Fibroblast of lung (primary cell): ENCODE data around the gene LCLAT1. TPM values are rescaled to one million over a fixed set of nuclear protein-coding genes. Genes with fewer than 3 reads are reported as not detected.

ENCODE experiments used
- DNase-seq, 2 donors: peaks; one replicate each; pipeline versions ENCODE4 v3.0.0 to v3.0.0-alpha.2; 2010; ENCODE audit warnings: low read depth in 2 of 2
- H2AFZ ChIP-seq: 2 replicates; pipeline ENCODE4 v1.5.1; 2012; ENCODE audit warnings: low read length, control low read depth, inconsistent platforms
- H3K27ac ChIP-seq: 2 replicates; pipeline ENCODE4 v1.5.1; 2011; ENCODE audit warnings: low read length, control low read depth; ENCODE audit not compliant: insufficient read depth
- H3K27me3 ChIP-seq: 2 replicates; pipeline ENCODE4 v1.5.1; 2011; ENCODE audit warnings: mild to moderate bottlenecking, low read length; ENCODE audit not compliant: control insufficient read depth, insufficient read depth
- H3K36me3 ChIP-seq: 2 replicates; pipeline ENCODE4 v1.5.1; 2011; ENCODE audit warnings: low read length; ENCODE audit not compliant: control insufficient read depth, insufficient read depth
- H3K4me1 ChIP-seq: 2 replicates; pipeline ENCODE4 v1.5.1; 2011; ENCODE audit warnings: low read length; ENCODE audit not compliant: control insufficient read depth, insufficient read depth; ENCODE audit errors: extremely low read depth
- H3K4me2 ChIP-seq: 2 replicates; pipeline ENCODE4 v1.5.1; 2011; ENCODE audit warnings: low read length, control low read depth; ENCODE audit not compliant: insufficient read depth; ENCODE audit errors: extremely low read depth
- H3K4me3 ChIP-seq, 4 experiments: fragments of 200-600 bp in 1 of 4; sonication (generic) in 1 of 4; replicated peaks in 1 of 4; 2 replicates each; pipeline ENCODE4 v1.5.1; 2011 to 2016; ENCODE audit warnings: low read length in 4 of 4, low read depth in 3 of 4, mild to moderate bottlenecking in 3 of 4, control low read depth in 2 of 4, inconsistent platforms in 1 of 4, mixed read lengths in 1 of 4; ENCODE audit not compliant: insufficient read depth in 1 of 4; ENCODE audit errors: control extremely low read depth in 1 of 4
- H3K79me2 ChIP-seq: 2 replicates; pipeline ENCODE4 v1.5.1; 2012; ENCODE audit warnings: mild to moderate bottlenecking, low read length, inconsistent platforms; ENCODE audit not compliant: control insufficient read depth, insufficient read depth
- H3K9ac ChIP-seq: 2 replicates; pipeline ENCODE4 v1.5.1; 2011; ENCODE audit warnings: mild to moderate bottlenecking, low read length, control low read depth; ENCODE audit not compliant: insufficient read depth
- H3K9me3 ChIP-seq: 2 replicates; pipeline ENCODE4 v1.5.1; 2012; ENCODE audit warnings: low read depth, low read length; ENCODE audit not compliant: control insufficient read depth, insufficient read depth
- H4K20me1 ChIP-seq: 2 replicates; pipeline ENCODE4 v1.5.1; 2011; ENCODE audit warnings: low read length; ENCODE audit not compliant: control insufficient read depth, insufficient read depth; ENCODE audit errors: extremely low read depth
- CTCF ChIP-seq, 2 donors: IDR thresholded peaks in 1 of 2; conservative IDR thresholded peaks in 1 of 2; 1 replicate in 1 of 2; 2 replicates in 1 of 2; pipeline ENCODE4 v1.5.1; 2011 to 2012; ENCODE audit warnings: low read length in 2 of 2, control low read depth in 1 of 2, inconsistent platforms in 1 of 2, low read depth in 1 of 2, mild to moderate bottlenecking in 1 of 2
- EZH2 ChIP-seq: IDR thresholded peaks from 2 replicates; pipeline ENCODE4 v1.5.1; 2012; ENCODE audit warnings: low read length, control low read depth, mild to moderate bottlenecking; ENCODE audit errors: missing control alignments
- polyA plus RNA-seq, 2 donors: library from polyadenylated mRNA; depleted of rRNA in 1 of 2; stranded (reverse) in 1 of 2; unstranded in 1 of 2; fragments of >200 nt; gene quantifications; 2 replicates each; pipeline ENCODE4 v1.2.1, GENCODE V29; 2011 to 2012; ENCODE audit warnings: missing spikeins in 1 of 2
- total RNA-seq: library from RNA; depleted of rRNA; stranded (reverse); fragments of >200 nt; gene quantifications from 2 replicates; pipeline ENCODE4 v1.2.1, GENCODE V29; 2014

The LCLAT1 gene
- total and polyA plus RNA-seq, 2 donors (not counting 1 experiment from before 2014, with no cell fraction given): 43.3 to 45.9 TPM

DNA sequence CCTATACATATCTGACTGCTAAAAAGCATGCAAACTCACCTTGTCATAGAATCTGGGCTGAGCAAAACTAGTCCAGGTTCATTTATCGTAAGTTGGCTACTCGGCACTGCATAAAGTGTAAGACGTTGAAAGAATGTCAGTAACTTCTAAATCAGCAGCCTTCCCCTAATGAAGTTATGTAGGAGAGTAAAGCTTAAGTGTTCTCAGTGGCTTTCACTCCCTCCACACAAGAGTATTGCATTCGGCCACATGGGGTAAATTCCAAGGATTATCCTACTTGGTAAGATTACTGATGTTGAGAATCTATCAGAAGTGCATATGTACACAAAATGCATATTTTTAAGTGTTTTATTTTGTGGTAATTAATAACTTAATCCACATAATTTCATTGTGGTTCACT lies 130.1 kb downstream of the LCLAT1 start:
- Histone ChIP-seq H3K27me3 (no peaks in the 10 kb centered on the region), H3K9ac (no peak overlapping the region), H4K20me1 (no peaks in the 10 kb centered on the region), H2AFZ (no peak overlapping the region), H3K36me3 (no peaks in the 10 kb centered on the region), H3K4me2 (no peak overlapping the region), H3K79me2 (no peaks in the 10 kb centered on the region), H3K27ac (no peak overlapping the region), H3K4me3 (no peak overlapping the region), H3K4me1 (no peaks in the 10 kb centered on the region), H3K9me3 (no peaks in the 10 kb centered on the region)
- TF ChIP-seq CTCF (conservative IDR thresholded peaks at IDR 0.05 in 1 of 2, IDR thresholded peaks at IDR 0.05 in 1 of 2; ENCODE audit: low read depth in 1 of 2, low read length in 2 of 2) (no peak), EZH2 (no peak)
- no peak for DNase-seq

DNA sequence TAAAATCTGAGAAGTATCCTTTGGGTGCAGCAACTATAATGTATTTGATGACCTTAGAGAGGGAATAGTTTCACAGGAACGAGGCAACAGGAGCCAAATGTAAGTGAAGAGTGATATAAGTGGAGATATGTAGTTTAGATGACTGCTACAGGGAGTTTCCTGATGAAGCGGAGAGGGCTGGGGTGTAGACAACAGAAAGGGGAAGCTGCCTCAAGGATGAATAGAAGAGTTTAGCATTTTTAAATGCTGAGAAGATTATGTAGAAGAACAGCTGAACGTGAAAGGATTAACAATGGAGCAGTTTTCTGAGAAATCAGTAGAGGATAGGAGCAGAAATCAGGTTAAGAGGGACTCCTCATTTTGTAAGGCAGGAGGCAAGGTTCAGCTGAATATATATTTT lies 133.3 kb downstream of the LCLAT1 start:
- Histone ChIP-seq H3K79me2 (no peaks in the 10 kb centered on the region), H3K4me3 (no peak overlapping the region), H3K27me3 (no peaks in the 10 kb centered on the region), H2AFZ (no peak overlapping the region), H3K4me1 (no peaks in the 10 kb centered on the region), H3K4me2 (no peak overlapping the region), H4K20me1 (no peaks in the 10 kb centered on the region), H3K9ac (no peak overlapping the region), H3K9me3 (no peaks in the 10 kb centered on the region), H3K36me3 (no peaks in the 10 kb centered on the region), H3K27ac (no peak overlapping the region)
- TF ChIP-seq CTCF (conservative IDR thresholded peaks at IDR 0.05 in 1 of 2, IDR thresholded peaks at IDR 0.05 in 1 of 2; ENCODE audit: low read depth in 1 of 2, low read length in 2 of 2) (no peak), EZH2 (no peak)
- no peak for DNase-seq

- H3K27me3 ChIP-seq: no peaks in the 10 kb centered on the region
- no peaks in the 10 kb centered on the region for H3K4me1 ChIP-seq
- H3K9ac ChIP-seq: no peak overlapping the region
- no peak for DNase-seq
- no peaks in the 10 kb centered on the region for H3K79me2 ChIP-seq
- no peaks in the 10 kb centered on the region for H3K9me3 ChIP-seq
- H3K4me2 ChIP-seq: no peak overlapping the region
- H4K20me1 ChIP-seq: no peaks in the 10 kb centered on the region
- no peak overlapping the region for H3K4me3 ChIP-seq
- no peak overlapping the region for H2AFZ ChIP-seq
- H3K27ac ChIP-seq: no peak overlapping the region
- no peak for TF ChIP-seq EZH2
- H3K36me3 ChIP-seq: no peaks in the 10 kb centered on the region
These were observed 135.5 kb downstream of the LCLAT1 start for GRCh38 chr2:30582521-30582920.
